ENCODE measurements around the gene QKI.

DNA sequence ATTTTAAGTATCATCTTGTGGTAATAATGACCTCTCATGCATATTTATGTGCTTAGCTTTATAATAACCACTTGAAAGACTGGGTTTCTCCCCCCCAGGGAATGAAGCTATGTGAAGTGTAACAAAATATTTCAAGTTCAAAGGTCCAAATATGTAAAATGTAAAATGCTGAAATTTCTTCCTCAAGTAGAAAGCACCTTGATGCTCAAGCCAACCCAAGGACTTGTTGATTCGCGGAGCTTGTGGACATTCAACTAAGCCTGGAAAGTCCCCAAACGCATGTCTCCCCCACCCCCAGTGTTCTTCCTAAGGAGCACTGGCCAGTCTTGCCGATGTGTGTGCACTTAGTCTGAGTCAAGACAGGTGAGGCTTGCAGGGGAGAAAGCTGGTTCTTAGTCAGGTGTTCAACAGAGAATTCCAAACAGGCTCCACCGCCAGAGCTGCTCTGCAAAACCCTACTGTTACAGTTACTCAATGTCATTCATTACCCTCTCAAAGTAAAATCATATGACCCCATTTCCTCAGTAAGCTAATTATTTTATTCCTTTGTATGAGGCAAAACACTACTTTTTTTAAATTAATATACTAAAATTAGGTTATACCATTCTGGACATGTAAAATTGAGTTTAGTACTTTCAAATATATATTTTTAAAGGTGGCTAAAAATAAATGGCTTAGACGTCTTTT is 46.9 kb upstream of the QKI start:
- TF ChIP-seq, protein P1, sequence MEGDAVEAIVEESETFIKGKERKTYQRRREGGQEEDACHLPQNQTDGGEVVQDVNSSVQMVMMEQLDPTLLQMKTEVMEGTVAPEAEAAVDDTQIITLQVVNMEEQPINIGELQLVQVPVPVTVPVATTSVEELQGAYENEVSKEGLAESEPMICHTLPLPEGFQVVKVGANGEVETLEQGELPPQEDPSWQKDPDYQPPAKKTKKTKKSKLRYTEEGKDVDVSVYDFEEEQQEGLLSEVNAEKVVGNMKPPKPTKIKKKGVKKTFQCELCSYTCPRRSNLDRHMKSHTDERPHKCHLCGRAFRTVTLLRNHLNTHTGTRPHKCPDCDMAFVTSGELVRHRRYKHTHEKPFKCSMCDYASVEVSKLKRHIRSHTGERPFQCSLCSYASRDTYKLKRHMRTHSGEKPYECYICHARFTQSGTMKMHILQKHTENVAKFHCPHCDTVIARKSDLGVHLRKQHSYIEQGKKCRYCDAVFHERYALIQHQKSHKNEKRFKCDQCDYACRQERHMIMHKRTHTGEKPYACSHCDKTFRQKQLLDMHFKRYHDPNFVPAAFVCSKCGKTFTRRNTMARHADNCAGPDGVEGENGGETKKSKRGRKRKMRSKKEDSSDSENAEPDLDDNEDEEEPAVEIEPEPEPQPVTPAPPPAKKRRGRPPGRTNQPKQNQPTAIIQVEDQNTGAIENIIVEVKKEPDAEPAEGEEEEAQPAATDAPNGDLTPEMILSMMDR (conservative IDR thresholded peaks at IDR 0.05; ENCODE audit: low read depth, low read length): no peak
- TF ChIP-seq EZH2phosphoT487 (IDR thresholded peaks at IDR 0.05; ENCODE audit: borderline replicate concordance, low read length): no peak
- no peak for TF ChIP-seq EZH2 (IDR thresholded peaks at IDR 0.05; ENCODE audit: low read length, unreplicated experiment)

All from PC-3 (cell line).